SK-N-SH treated with all-trans-retinoic acid at 6 μM for 48 hours (cell line): Measurements from ENCODE around the gene PAFAH1B1.

Experiments used
- ARNTL ChIP-seq: fragments of 450-650 bp; formaldehyde crosslinking; IDR thresholded peaks from 2 replicates; pipeline ENCODE4 v1.5.0; 2020; ENCODE audit warnings: low read depth, mild to moderate bottlenecking, moderate library complexity, borderline replicate concordance
- POU6F1 ChIP-seq: fragments of 250-450 bp; sonication (Bioruptor Pico); IDR thresholded peaks from 2 replicates; pipeline ENCODE4 v1.8.0; 2021; ENCODE audit warnings: low read depth, mild to moderate bottlenecking, moderate library complexity, borderline replicate concordance
- PPARA ChIP-seq: fragments of 250-450 bp; sonication (Bioruptor Pico); IDR thresholded peaks from 2 replicates; pipeline ENCODE4 v1.5.0; 2020; ENCODE audit warnings: mild to moderate bottlenecking, borderline replicate concordance
- RARB ChIP-seq: fragments of 250-450 bp; sonication (Bioruptor Pico); IDR thresholded peaks from 2 replicates; pipeline ENCODE4 v1.8.0; 2021; ENCODE audit warnings: mild to moderate bottlenecking, moderate library complexity
- SNAI2 ChIP-seq: fragments of 250-450 bp; sonication (Bioruptor Pico); IDR thresholded peaks from 2 replicates; pipeline ENCODE4 v1.5.0; 2020; ENCODE audit warnings: mild to moderate bottlenecking, moderate library complexity
- ZNF565 ChIP-seq: fragments of 450-650 bp; formaldehyde crosslinking; conservative IDR thresholded peaks from 2 replicates; pipeline ENCODE4 v1.5.0; 2020; ENCODE audit warnings: low read depth, mild to moderate bottlenecking, moderate library complexity
- TF ChIP-seq, protein P1 (sequence below): fragments of 250-450 bp; sonication (Bioruptor Pico); IDR thresholded peaks from 2 replicates; pipeline ENCODE4 v1.5.1; 2020; ENCODE audit warnings: low read depth, mild to moderate bottlenecking, moderate library complexity

GRCh38 chr17:2697611-2698162 is 104.2 kb downstream of the PAFAH1B1 start:
- no peak for TF ChIP-seq RARB (CRISPR knock-in tag)
- TF ChIP-seq POU6F1 (CRISPR knock-in tag): no peak
- TF ChIP-seq, protein P1, sequence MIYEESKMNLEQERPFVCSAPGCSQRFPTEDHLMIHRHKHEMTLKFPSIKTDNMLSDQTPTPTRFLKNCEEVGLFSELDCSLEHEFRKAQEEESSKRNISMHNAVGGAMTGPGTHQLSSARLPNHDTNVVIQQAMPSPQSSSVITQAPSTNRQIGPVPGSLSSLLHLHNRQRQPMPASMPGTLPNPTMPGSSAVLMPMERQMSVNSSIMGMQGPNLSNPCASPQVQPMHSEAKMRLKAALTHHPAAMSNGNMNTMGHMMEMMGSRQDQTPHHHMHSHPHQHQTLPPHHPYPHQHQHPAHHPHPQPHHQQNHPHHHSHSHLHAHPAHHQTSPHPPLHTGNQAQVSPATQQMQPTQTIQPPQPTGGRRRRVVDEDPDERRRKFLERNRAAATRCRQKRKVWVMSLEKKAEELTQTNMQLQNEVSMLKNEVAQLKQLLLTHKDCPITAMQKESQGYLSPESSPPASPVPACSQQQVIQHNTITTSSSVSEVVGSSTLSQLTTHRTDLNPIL: no peak
- TF ChIP-seq PPARA (CRISPR knock-in tag): no peak
- TF ChIP-seq ZNF565 (CRISPR knock-in tag): no peak
- TF ChIP-seq ARNTL: no peak
- no peak for TF ChIP-seq SNAI2 (CRISPR knock-in tag)
